Large intestine (tissue), 3 donors: ENCODE results near the gene CCSER1. TPM values are rescaled to one million over a fixed set of nuclear protein-coding genes. Genes with fewer than 3 reads are reported as not detected.
"Not testable (repeated sequence)": the region's sequence is repeated elsewhere in the genome, so short reads cannot be mapped to it uniquely, and the experiment has no call there.

Experiments used
- DNase-seq, 2 donors: peaks; one replicate each; pipeline versions ENCODE4 v3.0.0 to v3.0.0-alpha.2; 2013
- H3K27ac ChIP-seq: one replicate; pipeline ENCODE4 v1.5.1; 2013; ENCODE audit warnings: low read length
- H3K27me3 ChIP-seq: 2 replicates; pipeline ENCODE4 v1.6.1; 2013; ENCODE audit warnings: low read length; ENCODE audit not compliant: control insufficient read depth, insufficient read depth
- H3K36me3 ChIP-seq: 2 replicates; pipeline ENCODE4 v1.6.1; 2013; ENCODE audit warnings: low read length; ENCODE audit not compliant: control insufficient read depth, insufficient read depth
- H3K4me1 ChIP-seq: one replicate; pipeline ENCODE4 v1.6.1; 2013; ENCODE audit warnings: low read length; ENCODE audit not compliant: control insufficient read depth, insufficient read depth
- H3K4me3 ChIP-seq: one replicate; pipeline ENCODE4 v1.5.1; 2013; ENCODE audit warnings: low read length
- H3K9me3 ChIP-seq: one replicate; pipeline ENCODE4 v1.6.1; 2013; ENCODE audit warnings: mild to moderate bottlenecking, low read depth, low read length, moderate library complexity; ENCODE audit not compliant: control insufficient read depth
- WGBS: methylation state at CpG from one replicate; pipeline ENCODE4 v1.1.5; 2013; ENCODE audit warnings: low lambda C conversion rate; ENCODE audit not compliant: insufficient coverage; 5-methylcytosine and 5-hydroxymethylcytosine counted together
- polyA plus RNA-seq: library from polyadenylated mRNA; unstranded; fragments of 120-200 nt; gene quantifications from one replicate; pipeline ENCODE4 v1.2.1, GENCODE V29; 2013

CCSER1 gene
- polyA plus RNA-seq, 1 donor = 9.5 TPM

GRCh38 chr4:90474484-90474883, 347.3 kb downstream of the CCSER1 start:
- DNase-seq = peak in 1 of 2 donors; percentile 11
- H3K4me1 ChIP-seq = no peaks in the 10 kb centered on the region
- H3K27me3 ChIP-seq = no peaks in the 10 kb centered on the region
- no peak overlapping the region for H3K4me3 ChIP-seq
- H3K9me3 ChIP-seq = no peaks in the 10 kb centered on the region
- H3K27ac ChIP-seq = no peak overlapping the region
- WGBS = no CpG with 5 or more reads among the region's 1 CpG
- no peaks in the 10 kb centered on the region for H3K36me3 ChIP-seq

- Histone ChIP-seq H3K27ac (no peak overlapping the region), H3K9me3 (no peaks in the 10 kb centered on the region), H3K4me1 (no peaks in the 10 kb centered on the region), H3K27me3 (no peaks in the 10 kb centered on the region), H3K4me3 (no peak overlapping the region), H3K36me3 (no peaks in the 10 kb centered on the region)
- no peak for DNase-seq
- WGBS = no CpG with 5 or more reads among the region's 6 CpGs
These were observed 348.8 kb downstream of the CCSER1 start for GRCh38 chr4:90476019-90476418.

GRCh38 chr4:90476586-90476985, 349.4 kb downstream of the CCSER1 start:
- Histone ChIP-seq H3K27me3 (no peaks in the 10 kb centered on the region), H3K4me1 (no peaks in the 10 kb centered on the region), H3K9me3 (no peaks in the 10 kb centered on the region), H3K4me3 (no peak overlapping the region), H3K27ac (no peak overlapping the region), H3K36me3 (no peaks in the 10 kb centered on the region)
- DNase-seq = no peak
- 95% methylated on average over 2 of the region's 4 CpGs for WGBS

GRCh38 chr4:90484894-90485293, 357.7 kb downstream of the CCSER1 start:
- not testable (repeated sequence) for H3K27me3 ChIP-seq, H3K9me3 ChIP-seq, DNase-seq, H3K27ac ChIP-seq, H3K4me3 ChIP-seq, H3K4me1 ChIP-seq, H3K36me3 ChIP-seq
- no CpG with 5 or more reads among the region's 9 CpGs for WGBS

GRCh38 chr4:90486346-90486745, 359.2 kb downstream of the CCSER1 start:
- no peak overlapping the region for H3K27ac ChIP-seq
- H3K9me3 ChIP-seq = peaks cover 3% of the 10 kb centered on the region
- DNase-seq = no peak
- H3K36me3 ChIP-seq = no peaks in the 10 kb centered on the region
- no peaks in the 10 kb centered on the region for H3K27me3 ChIP-seq
- 67% methylated on average over 1 of the region's 1 CpG for WGBS
- no peak overlapping the region for H3K4me3 ChIP-seq
- H3K4me1 ChIP-seq = no peaks in the 10 kb centered on the region

GRCh38 chr4:90495211-90495610, 368.0 kb downstream of the CCSER1 start:
- Histone ChIP-seq H3K9me3 (no peaks in the 10 kb centered on the region), H3K4me1 (no peaks in the 10 kb centered on the region), H3K36me3 (no peaks in the 10 kb centered on the region), H3K4me3 (no peak overlapping the region), H3K27me3 (no peaks in the 10 kb centered on the region), H3K27ac (no peak overlapping the region)
- no CpG with 5 or more reads among the region's 1 CpG for WGBS
- DNase-seq = no peak

GRCh38 chr4:90495936-90496335, 368.7 kb downstream of the CCSER1 start:
- DNase-seq = no peak
- Histone ChIP-seq H3K9me3 (no peaks in the 10 kb centered on the region), H3K27me3 (no peaks in the 10 kb centered on the region), H3K4me3 (no peak overlapping the region), H3K27ac (no peak overlapping the region), H3K36me3 (no peaks in the 10 kb centered on the region), H3K4me1 (no peaks in the 10 kb centered on the region)
- no CpG with 5 or more reads among the region's 2 CpGs for WGBS

GRCh38 chr4:90498175-90498574, 371.0 kb downstream of the CCSER1 start:
- H3K27ac ChIP-seq = no peak overlapping the region
- H3K9me3 ChIP-seq = no peaks in the 10 kb centered on the region
- no peaks in the 10 kb centered on the region for H3K36me3 ChIP-seq
- no peaks in the 10 kb centered on the region for H3K4me1 ChIP-seq
- H3K27me3 ChIP-seq = no peaks in the 10 kb centered on the region
- no peak for DNase-seq
- no peak overlapping the region for H3K4me3 ChIP-seq
- 100% methylated on average over 1 of the region's 2 CpGs for WGBS

GRCh38 chr4:90503677-90504076, 376.5 kb downstream of the CCSER1 start:
- Histone ChIP-seq H3K4me3 (no peak overlapping the region), H3K27ac (no peak overlapping the region), H3K27me3 (no peaks in the 10 kb centered on the region), H3K9me3 (peaks cover 2% of the 10 kb centered on the region), H3K36me3 (no peaks in the 10 kb centered on the region), H3K4me1 (no peaks in the 10 kb centered on the region)
- 100% methylated on average over 2 of the region's 2 CpGs for WGBS
- no peak for DNase-seq

- H3K27ac ChIP-seq = no peak overlapping the region
- no peaks in the 10 kb centered on the region for H3K9me3 ChIP-seq
- H3K27me3 ChIP-seq = no peaks in the 10 kb centered on the region
- no peaks in the 10 kb centered on the region for H3K4me1 ChIP-seq
- H3K4me3 ChIP-seq = no peak overlapping the region
- no peaks in the 10 kb centered on the region for H3K36me3 ChIP-seq
- DNase-seq = no peak
These were observed 388.0 kb downstream of the CCSER1 start for GRCh38 chr4:90515191-90515590.

GRCh38 chr4:90528551-90528950, 401.4 kb downstream of the CCSER1 start:
- Histone ChIP-seq H3K9me3 (no peaks in the 10 kb centered on the region), H3K27ac (no peak overlapping the region), H3K27me3 (no peaks in the 10 kb centered on the region), H3K4me1 (no peaks in the 10 kb centered on the region), H3K4me3 (no peak overlapping the region), H3K36me3 (no peaks in the 10 kb centered on the region)
- WGBS = 80% methylated on average over 1 of the region's 1 CpG
- DNase-seq = no peak
